Naive thymus-derived CD8-positive, alpha-beta T cell (primary cell): Measurements from ENCODE around the gene SIGLEC12. TPM values are rescaled to one million over a fixed set of nuclear protein-coding genes. Genes with fewer than 3 reads are reported as not detected.
A peak's percentile ranks its signal among the peaks of the same experiment; 100 is the strongest.
"Not testable (repeated sequence)": the region's sequence is repeated elsewhere in the genome, so short reads cannot be mapped to it uniquely, and the experiment has no call there.

Experiments used
- ATAC-seq, 2 donors: fragments of 150-1000 bp; cut with Tn5 transposase in 1 of 2; sonication (Bioruptor Pico), chemical (Tn5 transposase) in 1 of 2; 1 replicate in 1 of 2; 2 replicates in 1 of 2; pipeline ENCODE4 v1.10.0; 2021; ENCODE audit warnings: mild to moderate bottlenecking in 2 of 2, moderate library complexity in 2 of 2
- POLR2A ChIA-PET: fragments of 350-600 bp; sonication (Branson Sonifier 250); formaldehyde crosslinking; loops from one replicate; lab custom pipeline; 2021; ENCODE audit warnings: antibody characterized with exemption; lab: Charles Lee
- DNase-seq, 10 donors: peaks; one replicate each; pipeline versions ENCODE4 v3.0.0 to v3.0.0-alpha.2; 2020 to 2022
- H3K27ac Mint-ChIP-seq, 10 donors: one replicate each; pipeline ENCODE4 v1.8.0; 2020 to 2022; ENCODE audit warnings: mild to moderate bottlenecking in 10 of 10, mixed read lengths in 10 of 10, moderate library complexity in 4 of 10, inconsistent platforms in 1 of 10
- H3K27me3 Mint-ChIP-seq, 5 donors: one replicate each; pipeline ENCODE4 v1.8.0; 2021 to 2022; ENCODE audit warnings: mixed read lengths in 5 of 5
- H3K36me3 Mint-ChIP-seq, 3 donors: one replicate each; pipeline ENCODE4 v1.8.0; 2020 to 2022; ENCODE audit warnings: mixed read lengths in 3 of 3, mild to moderate bottlenecking in 2 of 3, inconsistent platforms in 1 of 3
- H3K4me1 Mint-ChIP-seq, 4 donors: one replicate each; pipeline ENCODE4 v1.8.0; 2021 to 2022; ENCODE audit warnings: mixed read lengths in 4 of 4
- H3K4me3 Mint-ChIP-seq, 10 donors: one replicate each; pipeline ENCODE4 v1.8.0; 2020 to 2022; ENCODE audit warnings: mild to moderate bottlenecking in 10 of 10, mixed read lengths in 10 of 10, moderate library complexity in 6 of 10, inconsistent platforms in 1 of 10
- H3K9me3 Mint-ChIP-seq, 9 donors: one replicate each; pipeline ENCODE4 v1.8.0; 2020 to 2022; ENCODE audit warnings: mixed read lengths in 9 of 9, mild to moderate bottlenecking in 3 of 9, inconsistent platforms in 1 of 9, moderate library complexity in 1 of 9
- polyA plus RNA-seq, 3 donors: library from polyadenylated mRNA; unstranded; fragments of 300-500 nt; fragmentation: Illumina TruSeq; gene quantifications; one replicate each; pipeline ENCODE4 v1.2.3, GENCODE V29; 2021
- total RNA-seq, 8 experiments: library from RNA in 2 of 8; stranded (reverse) in 2 of 8; gene quantifications; one replicate each; pipeline ENCODE4 v1.2.3 and lab custom pipeline; 2021 to 2026

Gene SIGLEC12
- total and polyA plus RNA-seq, 5 experiments from 2014 or later: 0.31 TPM; not detected in 4

DNA sequence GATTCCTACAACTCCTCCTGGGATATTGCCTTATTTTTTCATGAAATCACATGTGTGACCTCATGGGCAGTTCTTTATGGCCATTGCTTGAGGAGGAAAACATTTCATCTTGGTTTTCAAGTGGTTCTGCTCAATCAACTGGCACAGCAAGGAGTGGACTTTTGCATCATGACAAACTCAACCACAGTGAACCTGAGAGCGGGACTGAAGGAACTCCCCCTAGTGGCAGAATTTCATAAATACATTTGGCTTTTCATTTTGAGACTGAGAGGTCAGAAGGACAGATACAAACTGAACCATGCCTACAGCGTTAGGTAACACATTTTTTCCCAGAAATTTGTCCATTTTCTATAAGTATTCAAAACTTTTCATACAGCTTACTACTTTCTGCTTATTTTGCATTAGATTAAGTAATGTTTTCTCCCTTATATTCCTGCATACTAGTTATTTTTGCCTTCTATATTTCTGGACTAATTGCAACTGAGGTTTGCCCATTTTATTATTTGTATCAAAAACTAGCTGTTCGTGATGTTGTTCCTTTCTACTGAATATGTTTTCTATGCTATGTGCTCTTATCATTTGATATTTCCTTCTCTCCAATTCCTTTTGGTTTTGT, 13.4 kb upstream of the SIGLEC12 start:
- peaks cover 0 to 5% (median 3%) of the 10 kb centered on the region in 3 donors for H3K36me3 Mint-ChIP-seq

DNA sequence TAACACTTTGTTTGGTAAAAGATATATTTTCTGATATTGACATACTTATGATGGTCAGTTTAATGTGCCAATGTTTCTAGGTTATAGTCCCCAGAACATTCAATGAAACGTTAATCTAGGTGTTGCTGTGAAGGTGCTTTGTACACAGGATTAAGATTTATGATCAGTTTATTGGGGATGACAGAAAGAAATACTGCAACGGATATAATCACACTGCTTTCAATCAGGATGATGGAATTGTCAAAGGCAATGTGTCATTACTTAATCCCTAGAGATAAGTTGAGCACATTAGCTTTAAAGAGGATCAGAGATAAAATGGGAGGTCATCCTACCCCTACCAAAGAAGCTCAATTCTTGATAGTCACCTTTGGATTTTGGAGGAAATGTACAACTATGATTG, 12.4 kb upstream of the SIGLEC12 start:
- Mint-ChIP-seq H3K9me3 (peaks cover 0 to 4% (median 0%) of the 10 kb centered on the region in 9 donors), H3K27ac (no peak overlapping the region), H3K27me3 (peaks cover 15 to 45% (median 23%) of the 10 kb centered on the region in 5 donors), H3K4me3 (no peak overlapping the region), H3K4me1 (no peaks in the 10 kb centered on the region), H3K36me3 (peaks cover 0 to 5% (median 3%) of the 10 kb centered on the region in 3 donors)
- no peak for DNase-seq
- ATAC-seq: no peak
- POLR2A ChIA-PET: no interaction called here

More for the DNA sequence above, 13.4 kb upstream of the SIGLEC12 start:
- DNase-seq: peak in 4 of 10 donors; percentile 5 to 54 (median 44)
- POLR2A ChIA-PET: no interaction called here
- no peaks in the 10 kb centered on the region for H3K4me1 Mint-ChIP-seq
- no peak overlapping the region for H3K27ac Mint-ChIP-seq
- H3K27me3 Mint-ChIP-seq: peaks cover 12 to 44% (median 26%) of the 10 kb centered on the region in 5 donors
- peaks cover 0 to 4% (median 0%) of the 10 kb centered on the region in 9 donors for H3K9me3 Mint-ChIP-seq
- ATAC-seq: peak in 1 of 2 donors; percentile 60
- H3K4me3 Mint-ChIP-seq: no peak overlapping the region

DNA sequence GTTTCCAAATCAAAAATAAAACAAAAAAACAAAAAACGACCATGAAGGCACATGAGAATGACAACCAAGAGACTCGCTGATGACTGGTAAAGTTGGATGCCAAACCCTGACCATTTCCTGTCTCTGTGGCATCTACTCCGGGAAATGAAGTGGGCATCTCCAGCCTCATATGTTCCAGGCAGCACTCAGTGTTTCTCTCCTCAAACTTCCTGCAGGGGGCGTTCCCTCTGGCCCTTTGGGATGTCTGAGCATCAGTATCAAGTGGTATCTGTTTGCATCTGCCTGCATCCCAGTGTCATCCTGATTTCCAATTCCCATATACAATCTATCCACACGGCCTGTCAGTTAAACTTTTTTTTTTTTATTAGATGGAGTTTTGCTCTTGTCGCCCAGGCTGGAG, 9.8 kb upstream of the SIGLEC12 start:
- Mint-ChIP-seq H3K27ac (no peak overlapping the region), H3K36me3 (no peaks in the 10 kb centered on the region), H3K9me3 (no peaks in the 10 kb centered on the region), H3K4me3 (no peak overlapping the region), H3K27me3 (peaks cover 8 to 25% (median 21%) of the 10 kb centered on the region in 5 donors), H3K4me1 (no peaks in the 10 kb centered on the region)
- DNase-seq: no peak
- ATAC-seq: no peak
- POLR2A ChIA-PET: no interaction called here

DNA sequence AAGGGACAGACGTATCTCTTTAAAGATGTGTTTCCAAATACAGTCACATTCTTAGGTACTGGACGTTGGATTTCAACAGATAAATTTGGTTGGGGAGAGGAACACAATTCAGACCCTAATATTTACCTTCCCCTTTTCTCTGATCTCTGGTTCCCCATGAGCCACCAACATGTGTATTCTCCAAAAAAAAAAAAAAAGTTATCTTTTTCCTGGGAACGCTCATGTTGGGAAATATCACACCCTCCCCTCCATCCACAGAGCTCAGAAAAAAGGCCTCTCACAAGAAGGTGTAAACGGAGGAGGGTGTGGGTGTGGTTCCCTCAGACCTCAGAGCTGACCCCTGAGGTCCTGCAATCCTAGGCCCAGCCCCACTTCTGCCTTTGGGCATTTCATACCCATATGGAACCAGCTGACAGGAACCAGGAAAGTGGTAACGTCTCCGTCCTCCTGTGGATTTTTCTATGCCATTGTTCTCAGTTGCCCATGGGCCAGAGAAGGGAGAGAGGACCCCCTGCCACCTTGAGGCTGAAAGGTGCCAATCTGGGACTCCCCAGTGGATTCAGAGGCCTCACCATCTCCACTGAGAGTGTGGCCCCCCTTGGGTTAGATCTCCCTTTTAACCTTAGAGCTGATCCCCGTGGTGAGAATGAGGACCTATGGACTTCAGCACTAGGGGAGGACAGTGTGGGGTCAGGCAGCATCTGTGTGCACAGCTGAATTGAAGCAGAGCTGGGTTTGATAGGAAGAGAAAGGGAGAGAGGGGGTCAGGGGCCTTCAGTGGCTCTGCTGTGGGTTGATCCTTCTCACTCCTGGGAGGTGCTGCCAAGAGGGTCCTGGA, 8.4 kb upstream of the SIGLEC12 start:
- Mint-ChIP-seq H3K9me3 (peaks cover 0 to 2% (median 0%) of the 10 kb centered on the region in 9 donors), H3K27me3 (peaks cover 7 to 25% (median 21%) of the 10 kb centered on the region in 5 donors), H3K4me1 (no peaks in the 10 kb centered on the region), H3K36me3 (no peaks in the 10 kb centered on the region), H3K27ac (no peak overlapping the region), H3K4me3 (no peak overlapping the region)
- no peak for DNase-seq
- POLR2A ChIA-PET: no interaction called here
- ATAC-seq: no peak

DNA sequence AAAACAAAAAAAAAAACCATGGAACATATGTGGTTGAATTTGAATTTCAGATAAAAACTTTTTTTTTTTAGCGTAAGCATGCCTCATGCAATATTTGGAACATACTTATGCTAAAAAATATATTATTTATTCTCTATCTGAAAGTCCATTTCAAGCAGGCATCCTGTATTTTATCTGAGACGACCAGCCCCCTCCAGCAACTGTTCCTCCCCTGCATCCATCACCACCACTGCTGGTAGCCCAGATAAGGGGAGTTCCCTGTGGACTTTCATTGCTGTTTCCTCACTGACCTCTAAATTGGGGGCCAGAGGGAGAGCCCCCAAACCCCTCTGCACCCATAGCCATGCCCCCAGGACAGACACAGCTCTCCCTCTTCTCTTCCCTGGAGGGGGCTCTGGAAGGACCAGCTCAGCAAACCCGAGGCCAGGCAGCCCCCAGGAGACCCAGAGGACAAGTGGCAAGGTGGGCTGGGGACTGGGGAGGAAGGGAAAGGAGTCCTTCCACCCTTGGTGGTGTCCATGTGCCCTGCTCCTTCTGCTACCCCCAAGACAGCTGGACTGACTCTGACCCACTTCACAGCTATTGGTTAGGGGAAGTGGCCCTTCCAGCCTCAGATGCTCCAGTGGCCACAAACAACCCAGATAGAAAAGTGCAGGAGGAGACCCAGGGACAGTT, 6.6 kb upstream of the SIGLEC12 start:
- peaks cover 0 to 7% (median 0%) of the 10 kb centered on the region in 3 donors for H3K36me3 Mint-ChIP-seq
- peaks cover 7 to 25% (median 21%) of the 10 kb centered on the region in 5 donors for H3K27me3 Mint-ChIP-seq
- no peak for ATAC-seq
- H3K4me3 Mint-ChIP-seq: no peak overlapping the region
- DNase-seq: no peak
- H3K9me3 Mint-ChIP-seq: peaks cover 0 to 17% (median 7%) of the 10 kb centered on the region in 9 donors
- peaks cover 0 to 2% (median 0%) of the 10 kb centered on the region in 4 donors for H3K4me1 Mint-ChIP-seq
- no peak overlapping the region for H3K27ac Mint-ChIP-seq
- POLR2A ChIA-PET: no interaction called here

DNA sequence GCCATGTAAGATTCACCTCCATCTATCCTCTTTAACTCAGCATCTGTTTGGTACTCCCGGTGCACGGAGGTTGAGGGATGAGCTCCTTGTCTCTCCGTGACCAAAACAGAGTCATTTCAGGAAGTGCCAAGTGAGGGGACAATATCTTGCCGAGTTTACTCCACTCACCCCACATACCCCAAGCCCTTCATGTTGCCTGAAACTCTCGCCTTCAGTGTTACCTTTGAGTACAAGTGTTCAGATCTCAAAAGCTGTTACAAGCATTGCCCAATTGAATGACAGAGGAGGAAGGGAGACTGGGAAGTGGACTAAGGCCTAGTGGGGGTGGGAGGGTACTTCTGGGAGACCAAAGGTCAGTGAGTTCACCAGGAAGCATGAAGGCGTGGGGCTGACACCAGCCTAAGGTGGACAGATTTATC, 6.0 kb upstream of the SIGLEC12 start:
- POLR2A ChIA-PET: no interaction called here
- ATAC-seq: no peak
- H3K36me3 Mint-ChIP-seq: peaks cover 0 to 7% (median 0%) of the 10 kb centered on the region in 3 donors
- no peak overlapping the region for H3K27ac Mint-ChIP-seq
- peaks cover 7 to 25% (median 21%) of the 10 kb centered on the region in 5 donors for H3K27me3 Mint-ChIP-seq
- DNase-seq: no peak
- no peak overlapping the region for H3K4me3 Mint-ChIP-seq
- peaks cover 0 to 5% (median 0%) of the 10 kb centered on the region in 4 donors for H3K4me1 Mint-ChIP-seq
- H3K9me3 Mint-ChIP-seq: peaks cover 0 to 18% (median 7%) of the 10 kb centered on the region in 9 donors

DNA sequence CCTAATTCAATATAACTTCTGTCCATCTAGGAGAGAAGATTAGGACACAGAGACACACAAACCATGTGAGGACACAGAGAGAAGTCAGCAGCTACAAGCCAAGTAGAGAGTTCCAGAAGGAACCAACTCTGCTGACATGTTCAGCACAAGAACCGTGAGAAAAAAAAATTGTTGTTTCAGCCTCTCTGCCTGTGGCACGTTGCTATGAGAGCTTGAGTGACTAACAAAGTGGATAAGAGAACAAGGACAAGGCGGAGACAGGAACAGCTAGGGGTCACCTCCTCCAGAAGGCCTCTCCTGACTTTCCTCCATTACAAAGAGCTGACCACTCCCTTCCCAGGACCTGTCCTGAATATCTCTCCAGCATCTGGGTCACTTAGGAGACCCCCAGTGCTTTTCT, 5.6 kb upstream of the SIGLEC12 start:
- POLR2A ChIA-PET: no interaction called here
- Mint-ChIP-seq H3K9me3 (peaks cover 0 to 18% (median 7%) of the 10 kb centered on the region in 9 donors), H3K4me3 (no peak overlapping the region), H3K4me1 (peaks cover 0 to 5% (median 0%) of the 10 kb centered on the region in 4 donors), H3K36me3 (peaks cover 0 to 7% (median 0%) of the 10 kb centered on the region in 3 donors), H3K27ac (no peak overlapping the region), H3K27me3 (peaks cover 5 to 25% (median 21%) of the 10 kb centered on the region in 5 donors)
- ATAC-seq (no peak), DNase-seq (peak in 1 of 10 donors; percentile 4)

DNA sequence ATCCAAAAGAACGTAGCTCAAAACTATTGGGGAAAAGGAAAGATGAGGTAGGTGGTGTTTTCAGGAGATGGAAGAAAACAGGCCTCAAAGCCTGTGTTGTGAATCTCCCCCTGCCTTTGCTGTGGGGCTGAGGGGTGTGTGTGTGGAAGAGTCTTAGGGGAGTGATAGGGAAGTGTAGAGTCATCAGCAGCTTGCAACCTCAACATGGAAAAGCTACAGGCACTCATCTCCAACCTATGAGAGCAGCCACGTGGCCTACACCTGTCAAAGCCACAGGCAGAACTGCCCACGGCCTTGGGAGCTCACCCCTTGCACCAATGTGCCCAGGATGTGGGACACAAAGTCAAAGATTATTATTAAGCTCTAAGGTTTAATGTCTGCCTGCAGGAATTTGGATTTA, 4.3 kb upstream of the SIGLEC12 start:
- H3K36me3 Mint-ChIP-seq: peaks cover 0 to 7% (median 0%) of the 10 kb centered on the region in 3 donors
- H3K4me1 Mint-ChIP-seq: peaks cover 4 to 16% (median 8%) of the 10 kb centered on the region in 4 donors
- H3K9me3 Mint-ChIP-seq: peaks cover 0 to 18% (median 7%) of the 10 kb centered on the region in 9 donors
- no peak overlapping the region for H3K4me3 Mint-ChIP-seq
- DNase-seq (no peak), ATAC-seq (no peak)
- POLR2A ChIA-PET: no interaction called here
- no peak overlapping the region for H3K27ac Mint-ChIP-seq
- H3K27me3 Mint-ChIP-seq: peaks cover 3 to 17% (median 11%) of the 10 kb centered on the region in 5 donors

DNA sequence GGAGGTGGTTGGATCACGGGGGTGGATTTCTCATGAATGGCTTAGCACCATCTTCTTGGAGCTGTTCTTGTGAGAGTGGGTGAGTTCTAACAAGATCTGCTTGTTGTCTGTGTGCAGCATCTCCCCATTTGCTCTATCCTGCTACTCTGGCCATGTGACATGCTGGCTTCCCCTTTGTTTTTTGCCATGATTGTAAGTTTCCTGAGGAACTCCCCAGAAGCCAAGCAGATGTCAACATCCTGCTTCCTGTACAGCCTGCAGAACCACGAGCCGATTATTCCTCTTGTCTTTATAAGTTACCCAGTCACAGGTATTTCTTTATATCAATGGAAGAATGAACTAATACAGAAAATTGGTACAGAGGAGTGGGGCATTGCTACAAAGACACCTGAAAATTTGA, 2.3 kb upstream of the SIGLEC12 start:
- peaks cover 4 to 16% (median 8%) of the 10 kb centered on the region in 4 donors for H3K4me1 Mint-ChIP-seq
- H3K36me3 Mint-ChIP-seq: peaks cover 0 to 7% (median 0%) of the 10 kb centered on the region in 3 donors
- DNase-seq (no peak), ATAC-seq (no peak)
- peaks cover 0 to 10% (median 6%) of the 10 kb centered on the region in 5 donors for H3K27me3 Mint-ChIP-seq
- H3K27ac Mint-ChIP-seq: no peak overlapping the region
- H3K9me3 Mint-ChIP-seq: peaks cover 0 to 18% (median 7%) of the 10 kb centered on the region in 9 donors
- POLR2A ChIA-PET: no interaction called here
- no peak overlapping the region for H3K4me3 Mint-ChIP-seq

DNA sequence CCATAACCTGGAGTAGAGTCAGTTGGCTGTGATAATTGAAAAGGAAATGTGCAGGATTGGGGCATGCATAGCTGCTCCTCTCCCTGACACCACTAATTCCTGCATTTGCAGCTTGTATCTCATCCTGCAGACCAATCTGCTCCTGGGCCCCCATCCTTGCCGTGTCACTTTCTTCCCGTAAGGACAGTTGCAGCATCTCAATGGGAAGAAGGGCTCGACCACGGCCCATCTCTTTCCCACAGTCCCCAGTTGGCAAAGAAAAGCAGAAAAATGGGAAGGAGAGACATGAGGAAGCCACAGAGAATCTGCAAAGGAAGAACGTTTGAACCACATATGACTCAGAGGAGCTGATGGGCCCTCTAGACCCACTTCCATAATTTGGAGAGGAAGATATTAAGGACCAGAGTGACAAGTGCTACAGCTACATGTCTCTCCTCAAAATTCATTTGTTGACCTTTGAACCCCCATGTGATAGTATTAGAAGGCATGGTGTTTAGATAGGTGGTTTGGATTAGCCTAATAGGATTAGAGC, 1.8 kb upstream of the SIGLEC12 start:
- no peak for ATAC-seq
- Mint-ChIP-seq H3K4me1 (peaks cover 4 to 16% (median 8%) of the 10 kb centered on the region in 4 donors), H3K36me3 (peaks cover 0 to 7% (median 0%) of the 10 kb centered on the region in 3 donors), H3K27ac (no peak overlapping the region), H3K9me3 (peaks cover 0 to 18% (median 7%) of the 10 kb centered on the region in 9 donors), H3K27me3 (peaks cover 2 to 12% (median 5%) of the 10 kb centered on the region in 5 donors), H3K4me3 (no peak overlapping the region)
- DNase-seq: no peak
- POLR2A ChIA-PET: no interaction called here

DNA sequence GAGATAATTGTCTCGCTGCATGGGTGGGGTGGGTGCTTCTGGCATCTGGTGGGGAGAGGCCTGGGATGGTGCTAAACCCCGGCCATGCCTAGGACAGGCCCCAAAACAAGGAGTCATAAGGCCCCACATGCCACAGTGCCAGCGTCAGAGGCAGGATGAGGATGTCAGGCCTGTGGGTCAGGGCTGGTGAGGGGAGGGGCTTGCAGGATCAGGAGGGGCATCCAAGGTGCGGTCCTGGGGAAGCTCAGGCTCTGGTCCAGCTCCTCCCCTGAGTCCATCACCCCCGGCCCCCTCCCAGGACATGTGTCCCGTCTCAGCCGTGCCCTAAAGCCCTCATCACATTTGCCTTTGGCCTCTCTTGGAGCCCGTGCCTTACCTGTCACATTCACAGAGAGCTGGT, 669 bp downstream of the SIGLEC12 start:
- H3K36me3 Mint-ChIP-seq, POLR2A ChIA-PET, H3K4me3 Mint-ChIP-seq, ATAC-seq, DNase-seq: not testable (repeated sequence)
- Mint-ChIP-seq H3K27me3 (peaks cover 2 to 13% (median 4%) of the 10 kb centered on the region in 5 donors), H3K9me3 (peaks cover 0 to 18% (median 7%) of the 10 kb centered on the region in 9 donors), H3K27ac (peak overlapping the region in 1 of 10 donors; percentile 53), H3K4me1 (peaks cover 4 to 16% (median 8%) of the 10 kb centered on the region in 4 donors)

DNA sequence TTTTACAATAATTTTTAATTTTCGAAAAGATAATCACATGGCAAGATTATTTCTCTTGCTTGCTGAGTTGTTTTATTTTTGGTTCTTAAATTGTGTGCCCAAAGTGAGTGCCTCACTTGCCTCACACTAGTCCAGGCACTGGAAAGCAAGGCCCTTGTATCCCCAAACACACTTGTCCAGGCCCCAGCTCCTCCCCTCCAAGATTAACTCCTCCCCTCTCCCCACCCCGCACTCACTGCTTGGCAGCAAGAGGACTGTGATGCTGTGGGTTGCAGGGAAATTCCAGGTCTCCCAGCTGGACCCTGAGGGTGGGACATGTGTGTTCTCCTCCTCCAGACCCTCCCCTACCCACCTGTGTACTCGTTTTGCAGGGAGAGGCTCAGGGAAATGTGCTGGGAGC, 3.9 kb downstream of the SIGLEC12 start:
- DNase-seq: no peak
- Mint-ChIP-seq H3K27me3 (peaks cover 2 to 34% (median 20%) of the 10 kb centered on the region in 5 donors), H3K9me3 (peaks cover 0 to 16% (median 0%) of the 10 kb centered on the region in 9 donors), H3K27ac (no peak overlapping the region), H3K4me1 (peaks cover 4 to 12% (median 8%) of the 10 kb centered on the region in 4 donors), H3K36me3 (no peaks in the 10 kb centered on the region), H3K4me3 (no peak overlapping the region)
- POLR2A ChIA-PET: no interaction called here
- ATAC-seq: no peak
